ENCODE measurements around the gene RAPGEF2.

The RAPGEF2 gene

GRCh38 chr4:159334461-159334860 lies 231.6 kb downstream of the RAPGEF2 start:
- H3K4me3 ChIP-seq (ENCODE audit: low read depth, low read length), result no peak overlapping the region
- no peak for TF ChIP-seq CTCF (IDR thresholded peaks at IDR 0.05; ENCODE audit: borderline replicate concordance, insufficient read depth, low read depth, low read length)

GRCh38 chr4:159337041-159337440 lies 234.2 kb downstream of the RAPGEF2 start:
- no peak for TF ChIP-seq CTCF (IDR thresholded peaks at IDR 0.05; ENCODE audit: borderline replicate concordance, insufficient read depth, low read depth, low read length)
- H3K4me3 ChIP-seq (ENCODE audit: low read depth, low read length), result no peak overlapping the region

GRCh38 chr4:159341522-159341921 lies 238.6 kb downstream of the RAPGEF2 start:
- H3K4me3 ChIP-seq (ENCODE audit: low read depth, low read length), result no peak overlapping the region
- no peak for TF ChIP-seq CTCF (IDR thresholded peaks at IDR 0.05; ENCODE audit: borderline replicate concordance, insufficient read depth, low read depth, low read length)

GRCh38 chr4:159342374-159342773 lies 239.5 kb downstream of the RAPGEF2 start:
- TF ChIP-seq CTCF (IDR thresholded peaks at IDR 0.05; ENCODE audit: borderline replicate concordance, insufficient read depth, low read depth, low read length), result no peak
- H3K4me3 ChIP-seq (ENCODE audit: low read depth, low read length), result no peak overlapping the region

GRCh38 chr4:159343116-159343515 lies 240.2 kb downstream of the RAPGEF2 start:
- no peak overlapping the region for H3K4me3 ChIP-seq (ENCODE audit: low read depth, low read length)
- no peak for TF ChIP-seq CTCF (IDR thresholded peaks at IDR 0.05; ENCODE audit: borderline replicate concordance, insufficient read depth, low read depth, low read length)

GRCh38 chr4:159344877-159345276 lies 242.0 kb downstream of the RAPGEF2 start:
- no peak for TF ChIP-seq CTCF (IDR thresholded peaks at IDR 0.05; ENCODE audit: borderline replicate concordance, insufficient read depth, low read depth, low read length)
- no peak overlapping the region for H3K4me3 ChIP-seq (ENCODE audit: low read depth, low read length)

- TF ChIP-seq CTCF (IDR thresholded peaks at IDR 0.05; ENCODE audit: borderline replicate concordance, insufficient read depth, low read depth, low read length), result no peak
These were observed 243.8 kb downstream of the RAPGEF2 start for GRCh38 chr4:159346681-159347080.

More at GRCh38 chr4:159346681-159347080, 243.8 kb downstream of the RAPGEF2 start:
- no peak overlapping the region for H3K4me3 ChIP-seq (ENCODE audit: low read depth, low read length)
